K562 (cell line): Measurements from ENCODE around the gene LY6G6F. TPM values are rescaled to one million over a fixed set of nuclear protein-coding genes. Genes with fewer than 3 reads are reported as not detected.

Experiments used
- ATF1 ChIP-seq, 2 experiments: fragments of 450-650 bp in 1 of 2; IDR thresholded peaks; 2 replicates each; pipeline ENCODE4 v1.6.1; 2016; ENCODE audit warnings: missing compliant biosample characterization in 1 of 2, missing genetic modification characterization in 1 of 2
- CBFA2T2 ChIP-seq: fragments of 450-650 bp; conservative IDR thresholded peaks from 2 replicates; pipeline ENCODE4 v1.6.1; 2017; ENCODE audit warnings: mild to moderate bottlenecking
- CSDE1 ChIP-seq, 2 experiments: fragments of 450-650 bp; IDR thresholded peaks; 2 replicates each; pipeline ENCODE4 v1.6.1; 2016; ENCODE audit warnings: mild to moderate bottlenecking in 1 of 2
- E2F1 ChIP-seq: sonication (generic); formaldehyde crosslinking; IDR thresholded peaks from 2 replicates; pipeline ENCODE4 v1.8.1; 2023; ENCODE audit warnings: mild to moderate bottlenecking, missing genetic modification reagents, moderate library complexity
- FOSL1 ChIP-seq: fragments of 200-800 bp; sonication (Bioruptor generic); conservative IDR thresholded peaks from 2 replicates; pipeline ENCODE4 v1.6.1; 2016; ENCODE audit warnings: missing genetic modification characterization, missing compliant biosample characterization
- HOMEZ ChIP-seq: fragments of 250-450 bp; sonication (Bioruptor Pico); IDR thresholded peaks from 2 replicates; pipeline ENCODE4 v1.4.0; 2020; ENCODE audit warnings: mild to moderate bottlenecking, moderate library complexity
- MLLT1 ChIP-seq, 2 experiments: fragments of 450-650 bp; IDR thresholded peaks; 2 replicates each; pipeline ENCODE4 v1.6.1; 2016
- PBX2 ChIP-seq, 2 experiments: IDR thresholded peaks in 1 of 2; conservative IDR thresholded peaks in 1 of 2; 2 replicates each; pipeline ENCODE4 v1.6.1; 2016; ENCODE audit warnings: low read depth in 2 of 2, mild to moderate bottlenecking in 1 of 2, missing compliant biosample characterization in 1 of 2, missing genetic modification characterization in 1 of 2, moderate library complexity in 1 of 2
- RAD51 ChIP-seq: fragments of 450-650 bp; IDR thresholded peaks from 2 replicates; pipeline ENCODE4 v1.7.1; 2016; ENCODE audit warnings: low read depth, mild to moderate bottlenecking, borderline replicate concordance
- RBFOX2 ChIP-seq: fragments of 200-400 bp; formaldehyde crosslinking; IDR thresholded peaks from 2 replicates; pipeline ENCODE4 v1.6.1; 2017; ENCODE audit warnings: low read depth, mild to moderate bottlenecking, low read length, moderate library complexity
- SMAD1 ChIP-seq: fragments of 150-350 bp; IDR thresholded peaks from 2 replicates; pipeline ENCODE4 v1.6.1; 2014; ENCODE audit warnings: low read length, low read depth; ENCODE audit not compliant: partially characterized antibody
- XRCC3 ChIP-seq: fragments of 450-650 bp; IDR thresholded peaks from 2 replicates; pipeline ENCODE4 v1.6.1; 2017; ENCODE audit warnings: mild to moderate bottlenecking, moderate library complexity
- ZBTB33 ChIP-seq: sonication (generic); formaldehyde crosslinking; IDR thresholded peaks from 2 replicates; pipeline ENCODE4 v1.8.1; 2023; ENCODE audit warnings: mild to moderate bottlenecking, missing genetic modification reagents
- ZFP1 ChIP-seq: fragments of 450-650 bp; formaldehyde crosslinking; IDR thresholded peaks from 2 replicates; pipeline ENCODE4 v1.4.0; 2020; ENCODE audit warnings: mild to moderate bottlenecking, mixed read lengths
- ZNF124 ChIP-seq: sonication (generic); formaldehyde crosslinking; IDR thresholded peaks from 2 replicates; pipeline ENCODE4 v1.8.1; 2022; ENCODE audit warnings: missing genetic modification reagents
- ZNF197 ChIP-seq: fragments of 200-800 bp; sonication (Bioruptor generic); IDR thresholded peaks from 2 replicates; pipeline ENCODE4 v1.6.1; 2016; ENCODE audit warnings: low read depth, missing genetic modification characterization, missing compliant biosample characterization
- ZNF511 ChIP-seq: sonication (generic); formaldehyde crosslinking; IDR thresholded peaks from 2 replicates; pipeline ENCODE4 v1.8.0; 2022; ENCODE audit warnings: mild to moderate bottlenecking, missing genetic modification reagents
- polyA plus RNA-seq, 8 experiments: library from polyadenylated mRNA; depleted of rRNA in 4 of 8; stranded (reverse) in 5 of 8; unstranded in 3 of 8; fragments of >200 nt; fragmentation: Nextera tagmentation in 2 of 8; fragmentation: Illumina TruSeq in 1 of 8; extraction: Ambion mirVana in 2 of 8; extraction: Trizol in 1 of 8; gene quantifications; 2 replicates each; pipeline versions ENCODE4 v1.2.1 to v1.2.3, GENCODE V29; 2011 to 2014; ENCODE audit warnings: inconsistent platforms in 1 of 8, missing spikeins in 1 of 8
- total RNA-seq, 7 experiments: library from RNA; depleted of rRNA in 6 of 7; stranded (reverse); fragments of >200 nt in 6 of 7; fragmentation: Illumina TruSeq in 2 of 7; extraction: Trizol in 2 of 7; gene quantifications; 2 replicates each; pipeline versions ENCODE4 v1.2.1 to v1.2.3, GENCODE V29; 2011 to 2021; ENCODE audit warnings: low replicate concordance in 1 of 7

LY6G6F gene
- total and polyA plus RNA-seq, 9 of the 15 experiments (the other 6 are each of a cell fraction or from before 2014, with no cell fraction given), result 0.14 to 0.50 (median 0.28) TPM; not detected in 2

GRCh38 chr6:31728767-31729514 lies 22.3 kb downstream of the LY6G6F start, which contains the start of gene DDAH2 (continued):
- no peak for TF ChIP-seq RAD51
- TF ChIP-seq ZNF197, result no peak
- no peak for TF ChIP-seq PBX2 (CRISPR knock-in tag; IDR thresholded peaks at IDR 0.05; ENCODE audit: low read depth)
- TF ChIP-seq PBX2 (tag; conservative IDR thresholded peaks at IDR 0.05; ENCODE audit: low read depth), result no peak
- TF ChIP-seq ZFP1 (CRISPR knock-in tag), result no peak
- no peak for TF ChIP-seq HOMEZ (CRISPR knock-in tag)
- TF ChIP-seq ZNF511 (CRISPR knock-in tag), result no peak
- no peak for TF ChIP-seq XRCC3
- TF ChIP-seq CSDE1 (IDR thresholded peaks at IDR 0.05), result no peak
- no peak for TF ChIP-seq CBFA2T2
- TF ChIP-seq E2F1 (CRISPR knock-in tag), result peak; percentile 47; the same call in 1 of the 2 replicates
- no peak for TF ChIP-seq ATF1 (CRISPR knock-in tag; IDR thresholded peaks at IDR 0.05)
- TF ChIP-seq ATF1 (tag; IDR thresholded peaks at IDR 0.05), result no peak
- TF ChIP-seq MLLT1 (IDR thresholded peaks at IDR 0.05), result no peak
- peak; percentile 73 for TF ChIP-seq RBFOX2
- no peak for TF ChIP-seq ZNF124
- peak; percentile 31 for TF ChIP-seq SMAD1
- peak; percentile 96 for TF ChIP-seq ZBTB33 (CRISPR knock-in tag)
- no peak for TF ChIP-seq FOSL1 (tag)
